SK-N-SH treated with all-trans-retinoic acid at 6 μM for 48 hours (cell line): ENCODE data around the gene CDH5.

ENCODE experiments used
- BACH2 ChIP-seq: fragments of 250-450 bp; sonication (Bioruptor Pico); IDR thresholded peaks from 2 replicates; pipeline ENCODE4 v1.9.0; 2021; ENCODE audit warnings: mild to moderate bottlenecking, borderline replicate concordance
- CSDC2 ChIP-seq: fragments of 250-450 bp; sonication (Bioruptor Pico); IDR thresholded peaks from 2 replicates; pipeline ENCODE4 v1.5.0; 2020; ENCODE audit warnings: mild to moderate bottlenecking, moderate library complexity
- ESRRG ChIP-seq: fragments of 250-450 bp; sonication (Bioruptor Pico); IDR thresholded peaks from 2 replicates; pipeline ENCODE4 v1.6.1; 2021; ENCODE audit warnings: mild to moderate bottlenecking
- PPARA ChIP-seq: fragments of 250-450 bp; sonication (Bioruptor Pico); IDR thresholded peaks from 2 replicates; pipeline ENCODE4 v1.5.0; 2020; ENCODE audit warnings: mild to moderate bottlenecking, borderline replicate concordance
- ZC3H10 ChIP-seq: fragments of 250-450 bp; sonication (Bioruptor Pico); IDR thresholded peaks from 2 replicates; pipeline ENCODE4 v1.5.1; 2021; ENCODE audit warnings: mild to moderate bottlenecking, moderate library complexity
- ZNF565 ChIP-seq: fragments of 450-650 bp; formaldehyde crosslinking; conservative IDR thresholded peaks from 2 replicates; pipeline ENCODE4 v1.5.0; 2020; ENCODE audit warnings: low read depth, mild to moderate bottlenecking, moderate library complexity
- ZNF70 ChIP-seq: fragments of 450-650 bp; formaldehyde crosslinking; IDR thresholded peaks from 2 replicates; pipeline ENCODE4 v1.5.0; 2020; ENCODE audit warnings: mild to moderate bottlenecking, moderate library complexity
- ZNF8 ChIP-seq: fragments of 450-650 bp; formaldehyde crosslinking; IDR thresholded peaks from 2 replicates; pipeline ENCODE4 v1.5.0; 2020; ENCODE audit warnings: mild to moderate bottlenecking, moderate library complexity
- TF ChIP-seq, protein P1 (sequence below): fragments of 250-450 bp; sonication (Bioruptor Pico); IDR thresholded peaks from 2 replicates; pipeline ENCODE4 v1.8.0; 2020; ENCODE audit warnings: mild to moderate bottlenecking, moderate library complexity, borderline replicate concordance
- TF ChIP-seq, protein P2 (sequence below): fragments of 250-450 bp; sonication (Bioruptor Pico); IDR thresholded peaks from 2 replicates; pipeline ENCODE4 v1.5.1; 2020; ENCODE audit warnings: low read depth, mild to moderate bottlenecking, moderate library complexity
- TF ChIP-seq, protein P3 (sequence below): fragments of 250-450 bp; sonication (Bioruptor Pico); IDR thresholded peaks from 2 replicates; pipeline ENCODE4 v1.5.0; 2020; ENCODE audit warnings: mild to moderate bottlenecking, moderate library complexity

DNA sequence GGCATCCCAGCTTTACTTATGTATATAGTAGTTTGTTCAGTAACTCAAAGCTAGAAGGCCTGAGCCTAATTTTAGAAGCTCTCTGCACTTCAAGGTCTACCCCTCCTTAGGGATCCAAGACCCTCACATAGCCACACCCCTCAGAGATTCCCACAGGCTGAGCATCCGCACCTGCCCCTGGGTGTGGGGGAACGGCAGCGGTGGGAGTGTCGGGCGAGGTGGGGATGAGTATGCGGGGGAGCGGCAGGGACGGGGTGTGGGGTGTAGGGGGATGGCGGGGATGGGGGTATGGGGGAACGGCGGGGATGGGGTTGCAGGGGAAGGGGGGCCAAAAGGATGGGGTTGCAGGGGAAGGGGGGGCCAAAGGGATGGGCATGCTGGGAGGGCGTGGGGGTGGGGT is 35.7 kb downstream of the CDH5 start:
- TF ChIP-seq ZNF565 (CRISPR knock-in tag) (no peak), PPARA (CRISPR knock-in tag) (no peak), BACH2 (CRISPR knock-in tag) (no peak), CSDC2 (CRISPR knock-in tag) (no peak), ZNF70 (CRISPR knock-in tag) (no peak), ZC3H10 (CRISPR knock-in tag) (no peak), ESRRG (CRISPR knock-in tag) (no peak), ZNF8 (CRISPR knock-in tag) (no peak)
- TF ChIP-seq, protein P1, sequence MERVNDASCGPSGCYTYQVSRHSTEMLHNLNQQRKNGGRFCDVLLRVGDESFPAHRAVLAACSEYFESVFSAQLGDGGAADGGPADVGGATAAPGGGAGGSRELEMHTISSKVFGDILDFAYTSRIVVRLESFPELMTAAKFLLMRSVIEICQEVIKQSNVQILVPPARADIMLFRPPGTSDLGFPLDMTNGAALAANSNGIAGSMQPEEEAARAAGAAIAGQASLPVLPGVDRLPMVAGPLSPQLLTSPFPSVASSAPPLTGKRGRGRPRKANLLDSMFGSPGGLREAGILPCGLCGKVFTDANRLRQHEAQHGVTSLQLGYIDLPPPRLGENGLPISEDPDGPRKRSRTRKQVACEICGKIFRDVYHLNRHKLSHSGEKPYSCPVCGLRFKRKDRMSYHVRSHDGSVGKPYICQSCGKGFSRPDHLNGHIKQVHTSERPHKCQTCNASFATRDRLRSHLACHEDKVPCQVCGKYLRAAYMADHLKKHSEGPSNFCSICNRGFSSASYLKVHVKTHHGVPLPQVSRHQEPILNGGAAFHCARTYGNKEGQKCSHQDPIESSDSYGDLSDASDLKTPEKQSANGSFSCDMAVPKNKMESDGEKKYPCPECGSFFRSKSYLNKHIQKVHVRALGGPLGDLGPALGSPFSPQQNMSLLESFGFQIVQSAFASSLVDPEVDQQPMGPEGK (CRISPR knock-in tag): no peak
- TF ChIP-seq, protein P2, sequence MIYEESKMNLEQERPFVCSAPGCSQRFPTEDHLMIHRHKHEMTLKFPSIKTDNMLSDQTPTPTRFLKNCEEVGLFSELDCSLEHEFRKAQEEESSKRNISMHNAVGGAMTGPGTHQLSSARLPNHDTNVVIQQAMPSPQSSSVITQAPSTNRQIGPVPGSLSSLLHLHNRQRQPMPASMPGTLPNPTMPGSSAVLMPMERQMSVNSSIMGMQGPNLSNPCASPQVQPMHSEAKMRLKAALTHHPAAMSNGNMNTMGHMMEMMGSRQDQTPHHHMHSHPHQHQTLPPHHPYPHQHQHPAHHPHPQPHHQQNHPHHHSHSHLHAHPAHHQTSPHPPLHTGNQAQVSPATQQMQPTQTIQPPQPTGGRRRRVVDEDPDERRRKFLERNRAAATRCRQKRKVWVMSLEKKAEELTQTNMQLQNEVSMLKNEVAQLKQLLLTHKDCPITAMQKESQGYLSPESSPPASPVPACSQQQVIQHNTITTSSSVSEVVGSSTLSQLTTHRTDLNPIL (CRISPR knock-in tag): no peak
- TF ChIP-seq, protein P3, sequence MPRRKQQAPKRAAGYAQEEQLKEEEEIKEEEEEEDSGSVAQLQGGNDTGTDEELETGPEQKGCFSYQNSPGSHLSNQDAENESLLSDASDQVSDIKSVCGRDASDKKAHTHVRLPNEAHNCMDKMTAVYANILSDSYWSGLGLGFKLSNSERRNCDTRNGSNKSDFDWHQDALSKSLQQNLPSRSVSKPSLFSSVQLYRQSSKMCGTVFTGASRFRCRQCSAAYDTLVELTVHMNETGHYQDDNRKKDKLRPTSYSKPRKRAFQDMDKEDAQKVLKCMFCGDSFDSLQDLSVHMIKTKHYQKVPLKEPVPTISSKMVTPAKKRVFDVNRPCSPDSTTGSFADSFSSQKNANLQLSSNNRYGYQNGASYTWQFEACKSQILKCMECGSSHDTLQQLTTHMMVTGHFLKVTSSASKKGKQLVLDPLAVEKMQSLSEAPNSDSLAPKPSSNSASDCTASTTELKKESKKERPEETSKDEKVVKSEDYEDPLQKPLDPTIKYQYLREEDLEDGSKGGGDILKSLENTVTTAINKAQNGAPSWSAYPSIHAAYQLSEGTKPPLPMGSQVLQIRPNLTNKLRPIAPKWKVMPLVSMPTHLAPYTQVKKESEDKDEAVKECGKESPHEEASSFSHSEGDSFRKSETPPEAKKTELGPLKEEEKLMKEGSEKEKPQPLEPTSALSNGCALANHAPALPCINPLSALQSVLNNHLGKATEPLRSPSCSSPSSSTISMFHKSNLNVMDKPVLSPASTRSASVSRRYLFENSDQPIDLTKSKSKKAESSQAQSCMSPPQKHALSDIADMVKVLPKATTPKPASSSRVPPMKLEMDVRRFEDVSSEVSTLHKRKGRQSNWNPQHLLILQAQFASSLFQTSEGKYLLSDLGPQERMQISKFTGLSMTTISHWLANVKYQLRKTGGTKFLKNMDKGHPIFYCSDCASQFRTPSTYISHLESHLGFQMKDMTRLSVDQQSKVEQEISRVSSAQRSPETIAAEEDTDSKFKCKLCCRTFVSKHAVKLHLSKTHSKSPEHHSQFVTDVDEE: no peak
